ENCODE data around the gene ZACN. TPM values are rescaled to one million over a fixed set of nuclear protein-coding genes. Genes with fewer than 3 reads are reported as not detected.

The ZACN gene
- total and polyA plus RNA-seq, 10 donors, result 0.17 to 1.9 (median 1.0) TPM; not detected in 5

DNA sequence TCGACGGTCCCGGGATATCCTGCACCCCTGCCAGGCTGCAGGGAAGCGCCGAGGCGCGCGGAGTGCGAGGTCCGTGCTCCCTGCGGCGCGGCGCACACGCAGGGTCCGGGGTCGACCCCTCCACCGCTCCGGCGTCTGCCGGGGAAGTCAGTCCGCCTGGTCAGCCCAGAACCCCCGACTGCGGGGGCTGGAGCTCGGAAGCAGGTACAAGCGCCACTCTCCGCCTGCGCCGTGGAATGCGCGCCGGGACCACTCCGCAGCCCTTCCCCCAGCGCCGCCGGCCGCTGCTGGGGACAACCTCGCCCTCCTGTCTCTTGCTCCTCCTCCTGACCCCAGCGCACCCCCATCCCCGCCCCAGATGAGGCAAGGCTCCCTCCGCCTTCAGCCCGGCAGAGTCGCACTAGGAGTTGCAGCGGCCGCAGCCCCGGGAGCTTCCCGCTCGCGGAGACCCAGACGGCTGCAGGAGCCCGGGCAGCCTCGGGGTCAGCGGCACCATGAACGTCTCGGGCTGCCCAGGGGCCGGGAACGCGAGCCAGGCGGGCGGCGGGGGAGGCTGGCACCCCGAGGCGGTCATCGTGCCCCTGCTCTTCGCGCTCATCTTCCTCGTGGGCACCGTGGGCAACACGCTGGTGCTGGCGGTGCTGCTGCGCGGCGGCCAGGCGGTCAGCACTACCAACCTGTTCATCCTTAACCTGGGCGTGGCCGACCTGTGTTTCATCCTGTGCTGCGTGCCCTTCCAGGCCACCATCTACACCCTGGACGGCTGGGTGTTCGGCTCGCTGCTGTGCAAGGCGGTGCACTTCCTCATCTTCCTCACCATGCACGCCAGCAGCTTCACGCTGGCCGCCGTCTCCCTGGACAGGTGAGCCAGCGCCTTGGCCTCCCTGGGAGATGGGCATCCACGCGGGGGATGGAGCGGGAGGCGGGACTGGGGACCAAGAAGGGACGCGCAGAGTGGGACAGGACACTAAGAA lies 4.3 kb upstream of the ZACN start, which contains the start of gene GALR2:
GALR2 (plus strand) TSS at position 392 of the 974 bp plus-strand sequence; CDS start at position 495, 103 bp downstream.
- H3K4me3 ChIP-seq, result peak within 1 kb of the TSS in 7 of 8 donors; percentile 5 to 56 (median 9)
- peaks cover 0 to 7% (median 0%) of the 10 kb centered on the region in 6 donors for H3K36me3 ChIP-seq
- DNase-seq, result peak; percentile 78
- no peak within 1 kb of the TSS for H3K27ac ChIP-seq
- peaks cover 16 to 65% (median 62%) of the 10 kb centered on the region in 7 donors for H3K27me3 ChIP-seq (replicated peaks in 1 of 7)
- intact Hi-C loops (cut with DNase I; ENCODE audit: low total_unique reads), result no loop called here
- WGBS, 5 donors, result 2 to 9% (median 5%) methylated on average over 17 to 92 of the region's 92 CpGs
- TF ChIP-seq, protein P1, sequence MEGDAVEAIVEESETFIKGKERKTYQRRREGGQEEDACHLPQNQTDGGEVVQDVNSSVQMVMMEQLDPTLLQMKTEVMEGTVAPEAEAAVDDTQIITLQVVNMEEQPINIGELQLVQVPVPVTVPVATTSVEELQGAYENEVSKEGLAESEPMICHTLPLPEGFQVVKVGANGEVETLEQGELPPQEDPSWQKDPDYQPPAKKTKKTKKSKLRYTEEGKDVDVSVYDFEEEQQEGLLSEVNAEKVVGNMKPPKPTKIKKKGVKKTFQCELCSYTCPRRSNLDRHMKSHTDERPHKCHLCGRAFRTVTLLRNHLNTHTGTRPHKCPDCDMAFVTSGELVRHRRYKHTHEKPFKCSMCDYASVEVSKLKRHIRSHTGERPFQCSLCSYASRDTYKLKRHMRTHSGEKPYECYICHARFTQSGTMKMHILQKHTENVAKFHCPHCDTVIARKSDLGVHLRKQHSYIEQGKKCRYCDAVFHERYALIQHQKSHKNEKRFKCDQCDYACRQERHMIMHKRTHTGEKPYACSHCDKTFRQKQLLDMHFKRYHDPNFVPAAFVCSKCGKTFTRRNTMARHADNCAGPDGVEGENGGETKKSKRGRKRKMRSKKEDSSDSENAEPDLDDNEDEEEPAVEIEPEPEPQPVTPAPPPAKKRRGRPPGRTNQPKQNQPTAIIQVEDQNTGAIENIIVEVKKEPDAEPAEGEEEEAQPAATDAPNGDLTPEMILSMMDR (IDR thresholded peaks at IDR 0.05 in 8 of 11, conservative IDR thresholded peaks at IDR 0.05 in 3 of 11), result no peak
- TF ChIP-seq POLR2A (IDR thresholded peaks at IDR 0.05) (no peak), POLR2AphosphoS5 (IDR thresholded peaks at IDR 0.05) (no peak)
- H3K4me1 ChIP-seq, result peaks cover 46 to 91% (median 68%) of the 10 kb centered on the region in 6 donors
- no peaks in the 10 kb centered on the region for H3K9me3 ChIP-seq

DNA sequence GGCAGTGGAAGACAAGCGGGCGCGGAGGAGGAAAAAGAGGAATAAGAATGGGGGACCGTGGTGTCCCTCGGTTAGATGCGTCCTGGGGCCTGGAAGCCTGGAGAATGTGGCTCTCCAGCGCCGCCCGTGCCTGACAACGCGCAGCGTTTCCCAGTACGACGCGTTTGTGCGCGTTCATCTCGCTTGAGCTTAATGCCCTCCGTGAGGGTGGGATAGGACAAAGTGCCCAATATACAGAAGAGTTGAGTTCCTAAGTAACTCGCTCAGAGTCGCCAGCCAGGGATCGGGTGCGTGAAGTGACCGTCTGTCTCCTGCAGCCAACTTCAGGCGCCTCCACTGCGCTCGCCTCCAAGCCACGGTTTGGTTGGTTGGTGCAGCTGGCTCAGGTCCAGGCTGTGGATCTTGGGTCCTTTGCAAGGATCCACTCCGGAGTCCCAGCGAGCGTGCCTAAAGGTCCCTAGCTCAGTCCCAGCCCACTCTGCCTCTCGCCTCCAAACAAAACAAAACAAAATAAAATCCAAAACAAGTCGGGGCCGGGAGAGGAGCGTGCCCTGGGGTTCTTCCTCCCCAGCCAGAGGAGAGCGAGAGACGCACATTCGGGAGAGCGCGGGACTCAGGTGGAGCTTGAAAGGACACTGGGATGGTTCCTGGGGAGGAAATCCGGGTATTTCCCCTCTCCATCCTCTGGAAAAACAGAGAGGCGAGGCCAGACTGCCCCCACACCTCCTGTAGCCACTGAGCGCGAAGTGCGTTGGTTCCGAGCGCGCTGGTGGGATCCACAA lies 3.4 kb upstream of the ZACN start:
- TF ChIP-seq, protein P1 (IDR thresholded peaks at IDR 0.05 in 8 of 11, conservative IDR thresholded peaks at IDR 0.05 in 3 of 11), result no peak
- TF ChIP-seq POLR2A (IDR thresholded peaks at IDR 0.05) (no peak), POLR2AphosphoS5 (IDR thresholded peaks at IDR 0.05) (no peak)
- intact Hi-C loops (cut with DNase I; ENCODE audit: low total_unique reads), result no loop called here
- H3K36me3 ChIP-seq, result no peaks in the 10 kb centered on the region
- no peak overlapping the region for H3K27ac ChIP-seq
- DNase-seq, result no peak
- 6 to 11% (median 8%) methylated on average over 44 to 48 of the region's 48 CpGs for WGBS, 5 donors
- H3K4me1 ChIP-seq, result peaks cover 43 to 91% (median 62%) of the 10 kb centered on the region in 6 donors
- H3K4me3 ChIP-seq, result peak overlapping the region in 6 of 8 donors; percentile 5 to 56 (median 10)
- no peaks in the 10 kb centered on the region for H3K9me3 ChIP-seq
- H3K27me3 ChIP-seq (replicated peaks in 1 of 7), result peaks cover 16 to 73% (median 64%) of the 10 kb centered on the region in 7 donors

DNA sequence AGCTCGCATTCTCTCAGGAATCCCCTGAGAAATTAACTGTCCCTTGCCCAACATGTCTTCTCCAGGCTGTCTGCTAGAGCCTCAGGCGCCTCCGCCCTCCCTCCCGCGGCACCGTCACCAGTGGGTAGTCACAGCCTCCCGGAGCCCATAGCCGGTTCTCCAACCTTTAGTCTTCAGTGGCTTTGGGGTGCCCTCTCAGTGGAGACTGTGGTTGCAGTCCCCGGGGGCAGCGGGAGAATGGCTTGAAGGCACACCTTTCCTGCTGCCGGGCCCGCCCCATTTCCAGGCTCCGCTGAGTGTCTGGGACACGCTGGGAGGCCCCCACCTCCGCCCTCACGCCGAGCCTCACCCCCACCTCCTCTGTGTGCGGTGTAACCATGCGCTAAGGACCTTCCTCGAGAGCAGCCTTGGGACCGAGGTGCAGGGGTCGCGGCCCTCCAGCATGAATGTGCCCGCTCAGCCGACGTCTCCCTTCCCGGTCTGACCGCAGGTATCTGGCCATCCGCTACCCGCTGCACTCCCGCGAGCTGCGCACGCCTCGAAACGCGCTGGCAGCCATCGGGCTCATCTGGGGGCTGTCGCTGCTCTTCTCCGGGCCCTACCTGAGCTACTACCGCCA lies 2.7 kb upstream of the ZACN start:
- Histone ChIP-seq H3K9me3 (no peaks in the 10 kb centered on the region), H3K27ac (no peak overlapping the region), H3K36me3 (peaks cover 0 to under 1% (median 0%) of the 10 kb centered on the region in 6 donors), H3K4me3 (peak overlapping the region in 6 of 8 donors; percentile 14 to 56 (median 22)), H3K4me1 (peaks cover 37 to 86% (median 55%) of the 10 kb centered on the region in 6 donors), H3K27me3 (replicated peaks in 1 of 7) (peaks cover 16 to 75% (median 64%) of the 10 kb centered on the region in 7 donors)
- intact Hi-C loops (cut with DNase I; ENCODE audit: low total_unique reads), result no loop called here
- 5 to 9% (median 5%) methylated on average over 16 to 41 of the region's 41 CpGs for WGBS, 5 donors
- no peak for DNase-seq
- TF ChIP-seq, protein P1 (IDR thresholded peaks at IDR 0.05 in 8 of 11, conservative IDR thresholded peaks at IDR 0.05 in 3 of 11), result no peak
- TF ChIP-seq POLR2AphosphoS5 (IDR thresholded peaks at IDR 0.05) (no peak), POLR2A (IDR thresholded peaks at IDR 0.05) (no peak)
